Breast epithelium (tissue), 3 donors: ENCODE data around the gene CDH2.

Experiments
- POLR2A ChIP-seq: fragments of 450-650 bp; IDR thresholded peaks from one replicate; pipeline ENCODE4 v1.6.1; 2016; ENCODE audit warnings: antibody characterized with exemption, mild to moderate bottlenecking, moderate library complexity
- POLR2AphosphoS5 ChIP-seq, 3 donors: sonication (generic); formaldehyde crosslinking; IDR thresholded peaks; one replicate each; pipeline ENCODE4 v1.6.1; 2017; ENCODE audit warnings: antibody characterized with exemption in 3 of 3
- TF ChIP-seq, protein P1 (sequence below), 3 donors: fragments of 450-650 bp; IDR thresholded peaks; one replicate each; pipeline ENCODE4 v1.5.1; 2016 to 2017; ENCODE audit warnings: antibody characterized with exemption in 3 of 3, mild to moderate bottlenecking in 3 of 3, moderate library complexity in 3 of 3

DNA sequence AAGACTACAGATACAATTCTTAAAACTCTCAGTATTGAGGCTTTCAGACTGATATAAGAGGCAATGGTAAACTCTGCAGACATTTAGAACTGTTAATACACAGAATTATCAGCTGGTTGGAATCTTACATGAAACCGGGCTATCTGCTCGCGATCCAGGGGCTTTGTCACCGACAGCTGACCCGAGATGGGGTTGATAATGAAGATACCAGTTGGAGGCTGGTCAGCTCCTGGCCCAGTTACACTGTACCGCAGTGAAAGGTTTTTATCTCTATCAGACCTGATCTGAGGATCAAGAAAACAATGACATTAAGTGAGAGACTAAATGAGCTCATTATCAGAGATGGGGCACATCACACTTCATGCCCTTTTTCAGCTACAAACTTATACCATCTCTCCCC lies 167.3 kb downstream of the CDH2 start:
- TF ChIP-seq, protein P1, sequence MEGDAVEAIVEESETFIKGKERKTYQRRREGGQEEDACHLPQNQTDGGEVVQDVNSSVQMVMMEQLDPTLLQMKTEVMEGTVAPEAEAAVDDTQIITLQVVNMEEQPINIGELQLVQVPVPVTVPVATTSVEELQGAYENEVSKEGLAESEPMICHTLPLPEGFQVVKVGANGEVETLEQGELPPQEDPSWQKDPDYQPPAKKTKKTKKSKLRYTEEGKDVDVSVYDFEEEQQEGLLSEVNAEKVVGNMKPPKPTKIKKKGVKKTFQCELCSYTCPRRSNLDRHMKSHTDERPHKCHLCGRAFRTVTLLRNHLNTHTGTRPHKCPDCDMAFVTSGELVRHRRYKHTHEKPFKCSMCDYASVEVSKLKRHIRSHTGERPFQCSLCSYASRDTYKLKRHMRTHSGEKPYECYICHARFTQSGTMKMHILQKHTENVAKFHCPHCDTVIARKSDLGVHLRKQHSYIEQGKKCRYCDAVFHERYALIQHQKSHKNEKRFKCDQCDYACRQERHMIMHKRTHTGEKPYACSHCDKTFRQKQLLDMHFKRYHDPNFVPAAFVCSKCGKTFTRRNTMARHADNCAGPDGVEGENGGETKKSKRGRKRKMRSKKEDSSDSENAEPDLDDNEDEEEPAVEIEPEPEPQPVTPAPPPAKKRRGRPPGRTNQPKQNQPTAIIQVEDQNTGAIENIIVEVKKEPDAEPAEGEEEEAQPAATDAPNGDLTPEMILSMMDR (IDR thresholded peaks at IDR 0.05): no peak
- TF ChIP-seq POLR2AphosphoS5 (IDR thresholded peaks at IDR 0.05) (no peak), POLR2A (no peak)
